Duodenal mucosa (tissue), 2 donors: Measurements from ENCODE around the gene ALDH5A1.

Experiments used
- H3K27ac ChIP-seq: one replicate; pipeline ENCODE4 v1.7.0; 2013; ENCODE audit warnings: low read depth, low read length
- H3K27me3 ChIP-seq, 2 donors: one replicate each; pipeline ENCODE4 v1.7.0; 2013; ENCODE audit warnings: low read length in 2 of 2, control low read depth in 1 of 2; ENCODE audit not compliant: insufficient read depth in 2 of 2, control insufficient read depth in 1 of 2
- H3K36me3 ChIP-seq, 2 donors: one replicate each; pipeline ENCODE4 v1.7.0; 2013; ENCODE audit warnings: low read length in 2 of 2, control low read depth in 1 of 2; ENCODE audit not compliant: insufficient read depth in 2 of 2, control insufficient read depth in 1 of 2
- H3K4me1 ChIP-seq, 2 donors: one replicate each; pipeline ENCODE4 v1.7.0; 2013; ENCODE audit warnings: low read length in 2 of 2, control low read depth in 1 of 2; ENCODE audit not compliant: insufficient read depth in 2 of 2, control insufficient read depth in 1 of 2
- H3K4me3 ChIP-seq, 2 donors: one replicate each; pipeline ENCODE4 v1.7.0; 2013; ENCODE audit warnings: low read length in 2 of 2, low read depth in 1 of 2
- H3K9ac ChIP-seq, 2 donors: one replicate each; pipeline ENCODE4 v1.7.0; 2013; ENCODE audit warnings: low read length in 2 of 2, low read depth in 1 of 2
- H3K9me3 ChIP-seq, 2 donors: one replicate each; pipeline ENCODE4 v1.7.0; 2013; ENCODE audit warnings: low read length in 2 of 2, control low read depth in 1 of 2; ENCODE audit not compliant: control insufficient read depth in 1 of 2

The ALDH5A1 gene

GRCh38 chr6:24524329-24524728 lies 29.6 kb downstream of the ALDH5A1 start:
- H3K9me3 ChIP-seq, result no peaks in the 10 kb centered on the region
- H3K9ac ChIP-seq, result no peak overlapping the region
- no peak overlapping the region for H3K4me3 ChIP-seq
- no peaks in the 10 kb centered on the region for H3K4me1 ChIP-seq
- H3K27me3 ChIP-seq, result no peaks in the 10 kb centered on the region
- no peaks in the 10 kb centered on the region for H3K36me3 ChIP-seq
- no peak overlapping the region for H3K27ac ChIP-seq

DNA sequence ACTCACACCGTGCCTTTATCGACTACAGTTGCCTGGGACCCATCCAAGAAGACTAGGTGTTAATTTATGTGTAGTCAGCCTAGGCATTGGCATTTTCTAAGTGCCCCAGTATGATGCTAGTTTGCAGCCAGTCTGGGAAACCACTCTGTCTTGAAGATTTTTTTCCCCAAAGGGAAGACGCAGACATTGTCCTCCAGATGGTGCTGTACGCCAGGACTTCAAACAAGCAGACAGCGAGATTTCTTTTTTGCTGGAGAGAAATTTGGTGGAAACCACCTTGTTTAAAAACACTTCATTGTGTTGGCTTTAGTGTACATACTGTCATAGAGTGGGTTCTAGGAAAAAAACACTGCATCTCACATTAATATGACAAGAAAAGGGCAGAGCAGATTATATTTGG lies 30.0 kb downstream of the ALDH5A1 start:
- H3K4me1 ChIP-seq, result no peaks in the 10 kb centered on the region
- H3K27me3 ChIP-seq, result no peaks in the 10 kb centered on the region
- H3K9ac ChIP-seq, result no peak overlapping the region
- no peak overlapping the region for H3K27ac ChIP-seq
- H3K4me3 ChIP-seq, result no peak overlapping the region
- no peaks in the 10 kb centered on the region for H3K9me3 ChIP-seq
- no peaks in the 10 kb centered on the region for H3K36me3 ChIP-seq

GRCh38 chr6:24529985-24530384 lies 35.2 kb downstream of the ALDH5A1 start:
- Histone ChIP-seq H3K4me1 (no peaks in the 10 kb centered on the region), H3K9ac (no peak overlapping the region), H3K4me3 (no peak overlapping the region), H3K27me3 (no peaks in the 10 kb centered on the region), H3K9me3 (no peaks in the 10 kb centered on the region), H3K27ac (no peak overlapping the region), H3K36me3 (peaks cover 0 to 25% of the 10 kb centered on the region in 2 donors)

DNA sequence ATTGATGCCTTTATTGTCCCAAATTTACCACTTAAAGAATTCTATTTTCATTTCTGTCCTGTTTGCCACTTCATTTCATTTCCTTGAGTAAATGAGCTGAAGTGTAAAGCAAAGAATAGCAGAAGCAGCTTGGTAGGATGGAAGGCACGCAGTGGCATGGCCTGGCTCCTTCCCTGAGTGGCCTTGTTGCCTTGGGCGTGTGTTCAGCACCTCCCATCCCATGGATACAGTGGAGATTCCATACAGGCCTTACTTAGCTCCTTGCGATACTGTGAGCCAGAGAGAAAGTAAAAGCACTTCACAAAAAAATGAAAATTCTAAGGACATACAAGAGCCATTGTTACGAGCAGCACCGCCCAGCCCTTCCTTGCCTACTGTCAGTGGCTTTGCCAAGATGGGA lies 39.6 kb downstream of the ALDH5A1 start:
- Histone ChIP-seq H3K27me3 (no peaks in the 10 kb centered on the region), H3K4me3 (no peak overlapping the region), H3K9ac (no peak overlapping the region), H3K36me3 (peaks cover 0 to 28% of the 10 kb centered on the region in 2 donors), H3K4me1 (no peaks in the 10 kb centered on the region), H3K27ac (no peak overlapping the region), H3K9me3 (no peaks in the 10 kb centered on the region)

GRCh38 chr6:24535210-24535609 lies 40.4 kb downstream of the ALDH5A1 start:
- Histone ChIP-seq H3K36me3 (peaks cover 0 to 28% of the 10 kb centered on the region in 2 donors), H3K4me1 (no peaks in the 10 kb centered on the region), H3K9me3 (no peaks in the 10 kb centered on the region), H3K27me3 (no peaks in the 10 kb centered on the region), H3K27ac (no peak overlapping the region), H3K4me3 (no peak overlapping the region), H3K9ac (no peak overlapping the region)

- H3K4me1 ChIP-seq, result no peaks in the 10 kb centered on the region
- H3K36me3 ChIP-seq, result peaks cover 0 to 25% of the 10 kb centered on the region in 2 donors
- H3K27ac ChIP-seq, result no peak overlapping the region
- no peak overlapping the region for H3K4me3 ChIP-seq
- H3K27me3 ChIP-seq, result no peaks in the 10 kb centered on the region
- H3K9ac ChIP-seq, result no peak overlapping the region
- H3K9me3 ChIP-seq, result no peaks in the 10 kb centered on the region
Observed at GRCh38 chr6:24536466-24536865, 41.7 kb downstream of the ALDH5A1 start.

- no peaks in the 10 kb centered on the region for H3K9me3 ChIP-seq
Observed at GRCh38 chr6:24537082-24537699, 42.4 kb downstream of the ALDH5A1 start.

GRCh38 chr6:24537771-24538385 lies 43.1 kb downstream of the ALDH5A1 start:
- Histone ChIP-seq H3K4me1 (no peaks in the 10 kb centered on the region), H3K4me3 (no peak overlapping the region), H3K36me3 (peaks cover 0 to 20% of the 10 kb centered on the region in 2 donors), H3K9me3 (no peaks in the 10 kb centered on the region), H3K27ac (no peak overlapping the region), H3K9ac (no peak overlapping the region), H3K27me3 (no peaks in the 10 kb centered on the region)

More at GRCh38 chr6:24537082-24537699, 42.4 kb downstream of the ALDH5A1 start:
- Histone ChIP-seq H3K4me3 (no peak overlapping the region), H3K36me3 (peaks cover 0 to 25% of the 10 kb centered on the region in 2 donors), H3K27me3 (no peaks in the 10 kb centered on the region), H3K9ac (no peak overlapping the region), H3K4me1 (no peaks in the 10 kb centered on the region), H3K27ac (no peak overlapping the region)

- no peak overlapping the region for H3K4me3 ChIP-seq
- H3K36me3 ChIP-seq, result peaks cover 0 to 8% of the 10 kb centered on the region in 2 donors
- H3K27me3 ChIP-seq, result no peaks in the 10 kb centered on the region
- H3K9ac ChIP-seq, result no peak overlapping the region
- no peaks in the 10 kb centered on the region for H3K4me1 ChIP-seq
- H3K27ac ChIP-seq, result no peak overlapping the region
- no peaks in the 10 kb centered on the region for H3K9me3 ChIP-seq
Observed at GRCh38 chr6:24539416-24539815, 44.6 kb downstream of the ALDH5A1 start.

GRCh38 chr6:24540197-24540596 lies 45.4 kb downstream of the ALDH5A1 start:
- no peaks in the 10 kb centered on the region for H3K9me3 ChIP-seq
- no peaks in the 10 kb centered on the region for H3K4me1 ChIP-seq
- H3K27ac ChIP-seq, result no peak overlapping the region
- peaks cover 0 to under 1% of the 10 kb centered on the region in 2 donors for H3K36me3 ChIP-seq
- no peak overlapping the region for H3K4me3 ChIP-seq
- no peaks in the 10 kb centered on the region for H3K27me3 ChIP-seq
- H3K9ac ChIP-seq, result no peak overlapping the region
